K562 (cell line): ENCODE results near the gene NKAIN4. TPM values are rescaled to one million over a fixed set of nuclear protein-coding genes. Genes with fewer than 3 reads are reported as not detected.

Experiments
- ATAC-seq: fragments of 200-7000 bp; cut with Tn5 transposase; 3 replicates; pipeline ENCODE4 v1.9.1; 2020; ENCODE audit warnings: moderate library complexity
- BruUV-seq: library from RNA; stranded (reverse); fragments of 400-500 nt; replicated peaks from 2 replicates; lab custom pipeline; 2021; lab: Mats Ljungman, UMichigan
- CTCF ChIA-PET: fragments of 300-600 bp; formaldehyde crosslinking; extraction: SDS; loops from one replicate; lab custom pipeline; 2021; ENCODE audit warnings: low intra/inter-chr PET ratio; lab: Yijun Ruan, JAX
- POLR2A ChIA-PET: fragments of 300-600, 350-650 bp; sonication (Branson Sonifier 250); formaldehyde crosslinking; extraction: SDS; loops from one replicate; lab custom pipeline; 2021; ENCODE audit warnings: antibody characterized with exemption, inconsistent platforms; lab: Yijun Ruan, JAX
- DNase-seq, 4 experiments: peaks; one replicate each; pipeline versions ENCODE4 v3.0.0 to v3.0.0-alpha.2; 2011 to 2018; ENCODE audit warnings: low spot score in 3 of 4, mixed read lengths in 3 of 4; ENCODE audit errors: extremely low read depth in 1 of 4
- FAIRE-seq: peaks from 2 replicates; lab custom pipeline; 2011; peaks lifted over from hg19 to GRCh38; lab: Jason Lieb, UNC
- H2AFZ ChIP-seq: 2 replicates; pipeline ENCODE4 v1.6.0; 2011; ENCODE audit warnings: low read depth, low read length, control low read depth, inconsistent platforms
- H3K27ac ChIP-seq: fragments of 200-600 bp; 3 replicates; pipeline ENCODE4 v1.8.0; 2011; ENCODE audit warnings: low read depth, mild to moderate bottlenecking, control low read depth, inconsistent platforms, low read length, moderate library complexity, mixed read lengths; ENCODE audit errors: extremely low read depth
- H3K27me3 ChIP-seq, 2 experiments: fragments of 300-600 bp in 1 of 2; 2 replicates in 1 of 2; 3 replicates in 1 of 2; pipeline versions ENCODE4 v1.6.0 to v1.8.0; 2011; ENCODE audit warnings: inconsistent platforms in 2 of 2, low read length in 2 of 2, mild to moderate bottlenecking in 1 of 2, mixed read lengths in 1 of 2, moderate library complexity in 1 of 2; ENCODE audit not compliant: control insufficient read depth in 2 of 2, insufficient read depth in 2 of 2
- H3K36me3 ChIP-seq: fragments of 300-600 bp; 3 replicates; pipeline ENCODE4 v1.8.0; 2011; ENCODE audit warnings: mild to moderate bottlenecking, low read length, inconsistent platforms; ENCODE audit not compliant: control insufficient read depth, insufficient read depth
- H3K4me1 ChIP-seq, 2 experiments: fragments of 200-600 bp in 1 of 2; replicated peaks in 1 of 2; 2 replicates in 1 of 2; 3 replicates in 1 of 2; pipeline versions ENCODE4 v1.5.1 to v1.8.0; 2011; ENCODE audit warnings: inconsistent platforms in 2 of 2, low read length in 2 of 2, mild to moderate bottlenecking in 1 of 2, mixed read lengths in 1 of 2, moderate library complexity in 1 of 2; ENCODE audit not compliant: control insufficient read depth in 2 of 2, insufficient read depth in 2 of 2
- H3K4me2 ChIP-seq: 2 replicates; pipeline ENCODE4 v1.6.1; 2011; ENCODE audit warnings: low read length, control low read depth, inconsistent platforms, mixed read lengths; ENCODE audit not compliant: insufficient read depth
- H3K4me3 ChIP-seq: fragments of 200-600 bp; sonication (generic), shearing (Covaris generic); 2 replicates; pipeline ENCODE4 v1.5.1; 2016; ENCODE audit warnings: control low read depth, inconsistent platforms
- H3K79me2 ChIP-seq: fragments of 200-600 bp; 3 replicates; pipeline ENCODE4 v1.8.0; 2011; ENCODE audit warnings: low read length, inconsistent platforms; ENCODE audit not compliant: control insufficient read depth, insufficient read depth
- H3K9ac ChIP-seq, 2 experiments: 2 replicates each; pipeline versions ENCODE4 v1.6.0 to v1.6.1; 2011; ENCODE audit warnings: low read depth in 2 of 2, low read length in 2 of 2, control low read depth in 1 of 2, inconsistent platforms in 1 of 2, mild to moderate bottlenecking in 1 of 2, mixed read lengths in 1 of 2; ENCODE audit not compliant: insufficient read depth in 1 of 2
- H3K9me1 ChIP-seq: one replicate; pipeline ENCODE4 v1.6.0; 2011; ENCODE audit warnings: inconsistent platforms, mild to moderate bottlenecking, low read length, moderate library complexity; ENCODE audit not compliant: control insufficient read depth, insufficient read depth
- H3K9me3 ChIP-seq: replicated peaks from 2 replicates; pipeline ENCODE4 v1.5.1; 2011; ENCODE audit warnings: low read depth, low read length, inconsistent platforms; ENCODE audit not compliant: control insufficient read depth, insufficient read depth
- H4K20me1 ChIP-seq: replicated peaks from 2 replicates; pipeline ENCODE4 v1.6.1; 2011; ENCODE audit warnings: low read length, inconsistent platforms, mixed read lengths; ENCODE audit not compliant: control insufficient read depth, insufficient read depth
- ATF1 ChIP-seq, 2 experiments: fragments of 450-650 bp in 1 of 2; IDR thresholded peaks; 2 replicates each; pipeline ENCODE4 v1.6.1; 2016; ENCODE audit warnings: missing compliant biosample characterization in 1 of 2, missing genetic modification characterization in 1 of 2
- CBX1 ChIP-seq: sonication (generic); IDR thresholded peaks from 2 replicates; pipeline ENCODE4 v1.6.1; 2016; ENCODE audit warnings: antibody characterized with exemption, low read depth, mild to moderate bottlenecking
- CEBPG ChIP-seq, 3 experiments: fragments of 200-800 bp in 1 of 3; sonication (Bioruptor generic) in 1 of 3; sonication (generic) in 1 of 3; formaldehyde crosslinking in 1 of 3; IDR thresholded peaks in 2 of 3; conservative IDR thresholded peaks in 1 of 3; 2 replicates each; pipeline versions ENCODE4 v1.6.1 to v1.8.0; 2016 to 2022; ENCODE audit warnings: missing compliant biosample characterization in 2 of 3, missing genetic modification characterization in 2 of 3, mild to moderate bottlenecking in 1 of 3, missing genetic modification reagents in 1 of 3
- CXXC5 ChIP-seq: fragments of 250-450 bp; sonication (Bioruptor Pico); IDR thresholded peaks from 2 replicates; pipeline ENCODE4 v1.8.0; 2022; ENCODE audit warnings: inconsistent platforms, mild to moderate bottlenecking, moderate library complexity
- HLTF ChIP-seq: fragments of 450-650 bp; IDR thresholded peaks from 2 replicates; pipeline ENCODE4 v1.6.1; 2016
- MXI1 ChIP-seq: IDR thresholded peaks from 2 replicates; pipeline ENCODE4 v1.6.1; 2011; ENCODE audit warnings: low read depth, mild to moderate bottlenecking, improper control_type of control experiment, low read length
- NBN ChIP-seq: fragments of 450-650 bp; IDR thresholded peaks from 2 replicates; pipeline ENCODE4 v1.6.1; 2016; ENCODE audit warnings: low read depth, mild to moderate bottlenecking
- NFATC3 ChIP-seq: fragments of 450-650 bp; IDR thresholded peaks from 2 replicates; pipeline ENCODE4 v1.6.1; 2017; ENCODE audit warnings: mild to moderate bottlenecking
- SAFB2 ChIP-seq: fragments of 200-400 bp; formaldehyde crosslinking; IDR thresholded peaks from 2 replicates; pipeline ENCODE4 v1.6.1; 2018; ENCODE audit warnings: borderline replicate concordance, low read length, low read depth, moderate library complexity; ENCODE audit not compliant: severe bottlenecking
- SMARCC2 ChIP-seq: fragments of 450-650 bp; IDR thresholded peaks from 2 replicates; pipeline ENCODE4 v1.6.1; 2017; ENCODE audit warnings: antibody characterized with exemption, moderate library complexity, mild to moderate bottlenecking, low read depth
- TGIF2 ChIP-seq: sonication (generic); formaldehyde crosslinking; IDR thresholded peaks from 2 replicates; pipeline ENCODE4 v1.8.1; 2022; ENCODE audit warnings: mild to moderate bottlenecking, missing genetic modification reagents, moderate library complexity
- ZFX ChIP-seq: sonication (generic); formaldehyde crosslinking; IDR thresholded peaks from 2 replicates; pipeline ENCODE4 v1.8.0; 2022; ENCODE audit warnings: mild to moderate bottlenecking, missing genetic modification reagents, moderate library complexity
- ZNF124 ChIP-seq: sonication (generic); formaldehyde crosslinking; IDR thresholded peaks from 2 replicates; pipeline ENCODE4 v1.8.1; 2022; ENCODE audit warnings: missing genetic modification reagents
- ZNF184 ChIP-seq: sonication (generic); formaldehyde crosslinking; IDR thresholded peaks from 2 replicates; pipeline ENCODE4 v1.5.0; 2020; ENCODE audit warnings: missing genetic modification reagents
- WGBS: fragments of 100-300 bp; shearing (Covaris generic); methylation state at CpG from one replicate; pipeline ENCODE4 v1.1.6; 2016; ENCODE audit warnings: low coverage, mixed read lengths; ENCODE audit not compliant: insufficient coverage; ENCODE audit errors: missing lambda C conversion rate; 5-methylcytosine and 5-hydroxymethylcytosine counted together
- in situ Hi-C: fragments of 300-500 bp; cut with MboI; formaldehyde crosslinking; loops from 4 replicates; pipeline ENCODE4 v1.15.0; 2018; ENCODE audit warnings: inconsistent platforms, mixed read lengths
- intact Hi-C: fragments of 100-400 bp; cut with micrococcal nuclease; formaldehyde crosslinking; loops from 2 replicates; pipeline ENCODE4 v1.14.2; 2022
- polyA plus RNA-seq, 8 experiments: library from polyadenylated mRNA; depleted of rRNA in 4 of 8; stranded (reverse) in 5 of 8; unstranded in 3 of 8; fragments of >200 nt; fragmentation: Nextera tagmentation in 2 of 8; fragmentation: Illumina TruSeq in 1 of 8; extraction: Ambion mirVana in 2 of 8; extraction: Trizol in 1 of 8; gene quantifications; 2 replicates each; pipeline versions ENCODE4 v1.2.1 to v1.2.3, GENCODE V29; 2011 to 2014; ENCODE audit warnings: inconsistent platforms in 1 of 8, missing spikeins in 1 of 8
- total RNA-seq, 7 experiments: library from RNA; depleted of rRNA in 6 of 7; stranded (reverse); fragments of >200 nt in 6 of 7; fragmentation: Illumina TruSeq in 2 of 7; extraction: Trizol in 2 of 7; gene quantifications; 2 replicates each; pipeline versions ENCODE4 v1.2.1 to v1.2.3, GENCODE V29; 2011 to 2021; ENCODE audit warnings: low replicate concordance in 1 of 7
- TF ChIP-seq, protein P1 (sequence below): fragments of 450-650 bp; formaldehyde crosslinking; IDR thresholded peaks from 2 replicates; pipeline ENCODE4 v1.4.0; 2020; ENCODE audit warnings: mild to moderate bottlenecking
- TF ChIP-seq, protein P2 (sequence below): fragments of 450-650 bp; IDR thresholded peaks from 2 replicates; pipeline ENCODE4 v1.6.1; 2016
- TF ChIP-seq, protein P3 (sequence below): sonication (generic); formaldehyde crosslinking; IDR thresholded peaks from 2 replicates; pipeline ENCODE4 v1.4.0; 2020; ENCODE audit warnings: mild to moderate bottlenecking, missing genetic modification reagents
- TF ChIP-seq, protein P4 (sequence below): fragments of 250-450 bp; sonication (Bioruptor Pico); IDR thresholded peaks from 2 replicates; pipeline ENCODE4 v1.8.0; 2021; ENCODE audit warnings: moderate library complexity, mild to moderate bottlenecking, inconsistent platforms

Gene NKAIN4
- total and polyA plus RNA-seq, 9 of the 15 experiments (the other 6 are each of a cell fraction or from before 2014, with no cell fraction given) = not detected

DNA sequence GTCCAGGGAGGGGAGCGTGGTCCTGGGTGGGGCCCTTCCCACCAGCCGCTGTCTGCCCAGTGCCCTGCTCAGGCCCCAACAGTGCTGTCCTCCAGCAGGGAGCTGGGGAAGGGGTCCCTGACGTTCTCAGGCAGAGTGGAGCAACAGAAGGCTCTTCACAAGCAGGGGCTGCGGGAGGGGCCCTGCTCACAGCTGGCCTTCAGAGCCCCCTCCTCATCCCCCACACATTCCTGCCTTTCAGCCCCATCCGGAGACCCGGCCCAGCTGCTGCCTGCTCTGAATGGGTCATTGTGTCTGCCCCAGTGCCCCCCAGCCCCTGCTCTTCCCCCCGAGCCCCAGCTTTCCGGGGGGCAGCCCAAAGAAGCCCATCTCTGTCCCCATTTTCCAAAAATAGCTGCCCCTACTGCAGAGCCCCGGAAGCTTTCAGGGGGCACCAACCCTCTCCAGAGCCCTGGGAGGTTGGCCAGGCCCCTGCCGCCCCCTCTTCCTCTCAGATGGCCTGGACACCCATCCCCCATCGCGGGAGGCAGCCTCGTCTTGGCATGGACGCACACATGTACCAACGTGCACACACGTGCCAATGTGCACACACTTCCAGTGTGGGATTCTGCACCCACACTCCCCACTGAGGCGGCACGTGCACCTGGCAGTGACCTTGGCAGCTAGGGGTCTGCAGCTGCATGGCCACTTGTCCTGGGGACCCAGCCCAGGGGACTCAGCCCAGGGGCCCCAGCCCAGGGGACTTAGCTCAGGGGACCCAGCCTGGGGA, 42.5 kb upstream of the NKAIN4 start:
- 1% methylated on average over 16 of the region's 18 CpGs for WGBS
- POLR2A ChIA-PET = interaction anchor here (0.6 to 1.0 kb wide), 4 partner anchors 9 to 696 kb away, joined by 3 to 5 read pairs (median 4); no protein-coding TSS in a partner anchor
- H3K27me3 ChIP-seq = peaks cover 12 to 38% of the 10 kb centered on the region in 2 experiments; a peak in 4 of 5 replicates
- H3K9me3 ChIP-seq = no peaks in the 10 kb centered on the region
- peaks cover 0 to 53% of the 10 kb centered on the region in 2 experiments; a peak in 2 of 5 replicates for H3K4me1 ChIP-seq
- intact Hi-C loops = no loop called here
- FAIRE-seq (no peak), DNase-seq (no peak), ATAC-seq (no peak)
- no peak overlapping the region for H3K27ac ChIP-seq
- H3K9me1 ChIP-seq = no peaks in the 10 kb centered on the region
- no peak overlapping the region for H2AFZ ChIP-seq
- no peaks in the 10 kb centered on the region for H3K79me2 ChIP-seq
- no peak overlapping the region; a peak in 1 of 4 replicates for H3K9ac ChIP-seq
- H3K4me2 ChIP-seq = no peak overlapping the region
- CTCF ChIA-PET = no interaction called here
- H3K36me3 ChIP-seq = no peaks in the 10 kb centered on the region
- in situ Hi-C loops = no loop called here
- no TSS peak for BruUV-seq
- TF ChIP-seq ZNF124 (CRISPR knock-in tag) = no peak
- no peak for TF ChIP-seq ZFX (CRISPR knock-in tag)
- no peak for TF ChIP-seq CXXC5
- TF ChIP-seq, protein P1, sequence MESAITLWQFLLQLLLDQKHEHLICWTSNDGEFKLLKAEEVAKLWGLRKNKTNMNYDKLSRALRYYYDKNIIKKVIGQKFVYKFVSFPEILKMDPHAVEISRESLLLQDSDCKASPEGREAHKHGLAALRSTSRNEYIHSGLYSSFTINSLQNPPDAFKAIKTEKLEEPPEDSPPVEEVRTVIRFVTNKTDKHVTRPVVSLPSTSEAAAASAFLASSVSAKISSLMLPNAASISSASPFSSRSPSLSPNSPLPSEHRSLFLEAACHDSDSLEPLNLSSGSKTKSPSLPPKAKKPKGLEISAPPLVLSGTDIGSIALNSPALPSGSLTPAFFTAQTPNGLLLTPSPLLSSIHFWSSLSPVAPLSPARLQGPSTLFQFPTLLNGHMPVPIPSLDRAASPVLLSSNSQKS = no peak
- no peak for TF ChIP-seq CEBPG (CRISPR knock-in tag; IDR thresholded peaks at IDR 0.05)
- no peak for TF ChIP-seq CEBPG (tag; conservative IDR thresholded peaks at IDR 0.05 in 1 of 2, IDR thresholded peaks at IDR 0.05 in 1 of 2)
- TF ChIP-seq MXI1 = no peak
- TF ChIP-seq, protein P2, sequence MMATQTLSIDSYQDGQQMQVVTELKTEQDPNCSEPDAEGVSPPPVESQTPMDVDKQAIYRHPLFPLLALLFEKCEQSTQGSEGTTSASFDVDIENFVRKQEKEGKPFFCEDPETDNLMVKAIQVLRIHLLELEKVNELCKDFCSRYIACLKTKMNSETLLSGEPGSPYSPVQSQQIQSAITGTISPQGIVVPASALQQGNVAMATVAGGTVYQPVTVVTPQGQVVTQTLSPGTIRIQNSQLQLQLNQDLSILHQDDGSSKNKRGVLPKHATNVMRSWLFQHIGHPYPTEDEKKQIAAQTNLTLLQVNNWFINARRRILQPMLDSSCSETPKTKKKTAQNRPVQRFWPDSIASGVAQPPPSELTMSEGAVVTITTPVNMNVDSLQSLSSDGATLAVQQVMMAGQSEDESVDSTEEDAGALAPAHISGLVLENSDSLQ = no peak
- TF ChIP-seq NBN = no peak
- TF ChIP-seq NFATC3 = no peak
- no peak for TF ChIP-seq SAFB2
- TF ChIP-seq CBX1 = no peak
- TF ChIP-seq ATF1 (CRISPR knock-in tag; IDR thresholded peaks at IDR 0.05) = no peak
- TF ChIP-seq ATF1 (tag; IDR thresholded peaks at IDR 0.05) = no peak
- TF ChIP-seq, protein P3, sequence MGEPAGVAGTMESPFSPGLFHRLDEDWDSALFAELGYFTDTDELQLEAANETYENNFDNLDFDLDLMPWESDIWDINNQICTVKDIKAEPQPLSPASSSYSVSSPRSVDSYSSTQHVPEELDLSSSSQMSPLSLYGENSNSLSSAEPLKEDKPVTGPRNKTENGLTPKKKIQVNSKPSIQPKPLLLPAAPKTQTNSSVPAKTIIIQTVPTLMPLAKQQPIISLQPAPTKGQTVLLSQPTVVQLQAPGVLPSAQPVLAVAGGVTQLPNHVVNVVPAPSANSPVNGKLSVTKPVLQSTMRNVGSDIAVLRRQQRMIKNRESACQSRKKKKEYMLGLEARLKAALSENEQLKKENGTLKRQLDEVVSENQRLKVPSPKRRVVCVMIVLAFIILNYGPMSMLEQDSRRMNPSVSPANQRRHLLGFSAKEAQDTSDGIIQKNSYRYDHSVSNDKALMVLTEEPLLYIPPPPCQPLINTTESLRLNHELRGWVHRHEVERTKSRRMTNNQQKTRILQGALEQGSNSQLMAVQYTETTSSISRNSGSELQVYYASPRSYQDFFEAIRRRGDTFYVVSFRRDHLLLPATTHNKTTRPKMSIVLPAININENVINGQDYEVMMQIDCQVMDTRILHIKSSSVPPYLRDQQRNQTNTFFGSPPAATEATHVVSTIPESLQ = no peak
- no peak for TF ChIP-seq ZNF184 (CRISPR knock-in tag)
- TF ChIP-seq, protein P4, sequence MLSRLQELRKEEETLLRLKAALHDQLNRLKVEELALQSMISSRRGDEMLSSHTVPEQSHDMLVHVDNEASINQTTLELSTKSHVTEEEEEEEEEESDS (CRISPR knock-in tag) = no peak
- no peak for TF ChIP-seq SMARCC2
- no peak for TF ChIP-seq HLTF
- TF ChIP-seq TGIF2 (CRISPR knock-in tag) = no peak
- H4K20me1 ChIP-seq = peaks cover 15% of the 10 kb centered on the region; the same call in 1 of the 2 replicates
- no peak overlapping the region for H3K4me3 ChIP-seq
